HFFc6 (cell line): ENCODE data around the gene FBXW8. TPM values are rescaled to one million over a fixed set of nuclear protein-coding genes. Genes with fewer than 3 reads are reported as not detected.

ENCODE experiments used
- DNase-seq: peaks from one replicate; pipeline ENCODE4 v3.0.0-alpha.2; 2018
- H3K27ac Mint-ChIP-seq: 2 replicates; pipeline ENCODE4 v1.8.0; 2020; ENCODE audit warnings: mild to moderate bottlenecking, mixed read lengths
- H3K27me3 Mint-ChIP-seq: 2 replicates; pipeline ENCODE4 v1.8.0; 2021; ENCODE audit warnings: mild to moderate bottlenecking, moderate library complexity, mixed read lengths; ENCODE audit not compliant: insufficient read depth
- H3K36me3 Mint-ChIP-seq: 2 replicates; pipeline ENCODE4 v1.8.0; 2021; ENCODE audit warnings: low read depth, mixed read lengths
- H3K4me1 Mint-ChIP-seq: 2 replicates; pipeline ENCODE4 v1.8.0; 2020; ENCODE audit warnings: low read depth, mixed read lengths
- H3K4me3 Mint-ChIP-seq: 2 replicates; pipeline ENCODE4 v1.8.0; 2020; ENCODE audit warnings: mild to moderate bottlenecking, moderate library complexity, mixed read lengths
- H3K9me3 Mint-ChIP-seq: 2 replicates; pipeline ENCODE4 v1.8.0; 2020; ENCODE audit warnings: mild to moderate bottlenecking, mixed read lengths
- CTCF ChIP-seq: fragments of 200-600 bp; sonication (generic); IDR thresholded peaks from 2 replicates; pipeline ENCODE4 v1.5.0; 2021; ENCODE audit warnings: antibody characterized with exemption, mild to moderate bottlenecking
- total RNA-seq, 6 experiments: library from RNA; stranded (reverse); fragmentation: NEBNext Ultra II Directional; extraction: Animal tissue kit (Norgen Biotek cat#: 25700); gene quantifications; 2 replicates in 1 of 6; 3 replicates in 5 of 6; pipeline ENCODE4 v1.2.3, GENCODE V29; 2021

Gene FBXW8
- total RNA-seq, 6 experiments from 2014 or later, result 15.3 to 20.5 (median 18.5) TPM

- DNase-seq, result no peak
- TF ChIP-seq CTCF, result no peak
- peaks cover 25% of the 10 kb centered on the region for H3K4me1 Mint-ChIP-seq
- peaks cover 50% of the 10 kb centered on the region for H3K36me3 Mint-ChIP-seq
- no peaks in the 10 kb centered on the region; the same call in 1 of the 2 replicates for H3K27me3 Mint-ChIP-seq
- no peaks in the 10 kb centered on the region; the same call in 1 of the 2 replicates for H3K9me3 Mint-ChIP-seq
- no peak overlapping the region for H3K4me3 Mint-ChIP-seq
- no peak overlapping the region for H3K27ac Mint-ChIP-seq
Measured at GRCh38 chr12:116933091-116933490, 22.3 kb downstream of the FBXW8 start.

DNA sequence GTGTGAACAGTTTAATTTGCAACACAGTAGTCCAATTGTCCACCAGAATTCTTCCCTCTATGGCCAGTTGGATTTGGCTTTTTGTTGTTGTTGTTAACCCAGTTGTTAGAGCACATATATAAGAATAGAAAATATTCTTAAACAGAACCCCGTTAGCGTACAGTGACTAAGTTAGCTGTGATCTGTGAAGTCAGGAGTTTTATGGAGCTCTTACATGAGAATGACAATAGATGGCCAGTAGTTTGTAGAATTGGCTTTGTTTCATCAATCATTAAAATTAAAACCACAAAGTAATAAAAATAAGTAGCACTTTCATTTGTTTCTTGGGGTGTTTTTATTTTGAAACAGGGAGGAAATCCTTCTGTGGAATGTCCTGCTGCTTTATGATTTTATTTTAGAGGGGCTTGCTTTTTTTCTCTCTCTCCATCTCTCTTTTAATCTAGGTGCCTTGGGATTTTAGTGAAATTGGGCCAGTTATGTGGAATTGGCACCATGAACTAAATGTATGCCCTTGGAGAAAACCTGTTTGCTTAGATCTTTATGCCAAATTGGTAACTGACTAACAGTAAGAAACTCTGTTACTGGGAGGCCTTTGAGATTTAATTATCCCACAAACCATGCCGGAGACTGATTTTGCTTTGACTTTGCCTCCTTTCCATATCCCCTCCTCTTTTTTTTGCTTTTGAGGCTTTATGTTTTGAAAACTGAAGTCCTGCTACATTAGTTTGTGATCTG lies 22.9 kb downstream of the FBXW8 start:
- H3K9me3 Mint-ChIP-seq, result no peaks in the 10 kb centered on the region; the same call in 1 of the 2 replicates
- no peak overlapping the region for H3K27ac Mint-ChIP-seq
- no peak for DNase-seq
- no peak overlapping the region for H3K4me3 Mint-ChIP-seq
- TF ChIP-seq CTCF, result no peak
- peaks cover 25% of the 10 kb centered on the region for H3K4me1 Mint-ChIP-seq
- no peaks in the 10 kb centered on the region; the same call in 1 of the 2 replicates for H3K27me3 Mint-ChIP-seq
- H3K36me3 Mint-ChIP-seq, result peaks cover 44% of the 10 kb centered on the region

GRCh38 chr12:116934908-116935705 lies 24.4 kb downstream of the FBXW8 start:
- Mint-ChIP-seq H3K4me3 (no peak overlapping the region), H3K27me3 (no peaks in the 10 kb centered on the region; the same call in 1 of the 2 replicates), H3K36me3 (peaks cover 37% of the 10 kb centered on the region), H3K4me1 (peaks cover 31% of the 10 kb centered on the region), H3K27ac (no peak overlapping the region), H3K9me3 (no peaks in the 10 kb centered on the region; the same call in 1 of the 2 replicates)
- DNase-seq, result no peak
- TF ChIP-seq CTCF, result no peak

DNA sequence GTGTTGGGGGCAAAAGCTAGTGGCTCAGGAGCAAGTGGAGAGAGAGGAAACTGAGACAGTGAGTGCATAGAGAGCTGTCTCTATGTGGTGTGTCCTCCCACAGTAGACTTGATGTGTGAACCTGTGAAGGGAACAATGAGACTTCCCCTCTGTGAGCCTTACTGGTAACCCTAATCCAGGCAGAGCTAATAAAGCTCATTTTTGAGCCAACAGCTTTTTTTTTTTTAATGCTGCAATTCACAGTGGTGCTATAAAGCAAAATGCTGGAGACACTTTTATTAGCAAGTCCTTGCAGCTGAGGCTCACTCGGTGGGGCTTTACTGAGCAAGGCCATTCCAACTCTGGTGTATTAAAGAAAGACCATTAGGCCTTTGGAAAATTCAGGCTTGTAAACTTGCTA lies 26.9 kb downstream of the FBXW8 start:
- H3K9me3 Mint-ChIP-seq, result peaks cover 5% of the 10 kb centered on the region
- H3K36me3 Mint-ChIP-seq, result peaks cover 40% of the 10 kb centered on the region
- no peaks in the 10 kb centered on the region for H3K27me3 Mint-ChIP-seq
- DNase-seq, result no peak
- H3K4me1 Mint-ChIP-seq, result peaks cover 22% of the 10 kb centered on the region
- no peak overlapping the region for H3K4me3 Mint-ChIP-seq
- no peak for TF ChIP-seq CTCF
- no peak overlapping the region for H3K27ac Mint-ChIP-seq

GRCh38 chr12:116939734-116940133 lies 29.0 kb downstream of the FBXW8 start:
- H3K4me1 Mint-ChIP-seq, result peaks cover 12% of the 10 kb centered on the region; the same call in 1 of the 2 replicates
- DNase-seq, result no peak
- TF ChIP-seq CTCF, result no peak
- peaks cover 55% of the 10 kb centered on the region for H3K36me3 Mint-ChIP-seq
- H3K9me3 Mint-ChIP-seq, result peaks cover 15% of the 10 kb centered on the region
- 0 out of 2 replicates have a peak overlapping the region, but pooled peaks have one; percentile 40 for H3K27ac Mint-ChIP-seq
- no peak overlapping the region for H3K4me3 Mint-ChIP-seq
- no peaks in the 10 kb centered on the region; the same call in 1 of the 2 replicates for H3K27me3 Mint-ChIP-seq
